Peyer's patch (tissue), 4 donors: Measurements from ENCODE around the gene HSPG2. TPM values are rescaled to one million over a fixed set of nuclear protein-coding genes. Genes with fewer than 3 reads are reported as not detected.

Experiments
- DNase-seq, 3 donors: peaks; one replicate each; pipeline ENCODE4 v3.0.0-alpha.2; 2017 to 2019
- H3K27ac ChIP-seq, 4 donors: fragments of 200-600 bp; sonication (generic); one replicate each; pipeline ENCODE4 v1.5.1; 2016 to 2019
- H3K27me3 ChIP-seq, 2 donors: fragments of 200-600 bp; sonication (generic); one replicate each; pipeline ENCODE4 v1.5.1; 2019
- H3K36me3 ChIP-seq, 3 donors: fragments of 200-600 bp; sonication (generic); one replicate each; pipeline ENCODE4 v1.5.1; 2016 to 2019
- H3K4me1 ChIP-seq, 4 donors: fragments of 200-600 bp; sonication (generic); one replicate each; pipeline ENCODE4 v1.5.1; 2016 to 2019
- H3K4me3 ChIP-seq, 4 donors: fragments of 200-600 bp; sonication (generic); 1 replicate in 3 of 4; 2 replicates in 1 of 4; pipeline ENCODE4 v1.5.1; 2016 to 2019; ENCODE audit warnings: mild to moderate bottlenecking in 1 of 4
- H3K9me3 ChIP-seq, 4 donors: fragments of 200-600 bp; sonication (generic); one replicate each; pipeline ENCODE4 v1.5.1; 2016 to 2019; ENCODE audit warnings: mild to moderate bottlenecking in 1 of 4
- CTCF ChIP-seq, 6 experiments: fragments of 450-650 bp in 4 of 6; fragments of 200-600 bp in 2 of 6; sonication (generic) in 1 of 6; IDR thresholded peaks; one replicate each; pipeline ENCODE4 v1.5.1; 2017 to 2019; ENCODE audit warnings: antibody characterized with exemption in 6 of 6, mild to moderate bottlenecking in 3 of 6, moderate library complexity in 1 of 6
- POLR2A ChIP-seq, 2 donors: fragments of 450-650 bp; IDR thresholded peaks; one replicate each; pipeline ENCODE4 v1.5.1; 2017; ENCODE audit warnings: antibody characterized with exemption in 2 of 2, mild to moderate bottlenecking in 2 of 2, moderate library complexity in 2 of 2
- total RNA-seq, 4 donors: library from RNA; depleted of rRNA; stranded (reverse); fragments of >200 nt; gene quantifications; one replicate each; pipeline ENCODE4 v1.1.0, GENCODE V29; 2016

Gene HSPG2
- total RNA-seq, 4 donors from 2014 or later: 68.7 to 199 (median 122) TPM

GRCh38 chr1:21822349-21822748, 114.8 kb downstream of the HSPG2 start:
- Histone ChIP-seq H3K4me1 (peaks cover 0 to 7% (median 0%) of the 10 kb centered on the region in 4 donors), H3K4me3 (no peak overlapping the region), H3K27me3 (no peaks in the 10 kb centered on the region), H3K9me3 (no peaks in the 10 kb centered on the region), H3K27ac (no peak overlapping the region), H3K36me3 (peaks cover 0 to 52% (median 0%) of the 10 kb centered on the region in 3 donors)
- no peak for TF ChIP-seq POLR2A (IDR thresholded peaks at IDR 0.05)
- TF ChIP-seq CTCF (IDR thresholded peaks at IDR 0.05): no peak
- DNase-seq: no peak

- H3K27me3 ChIP-seq: no peaks in the 10 kb centered on the region
- TF ChIP-seq CTCF (IDR thresholded peaks at IDR 0.05) (no peak), POLR2A (IDR thresholded peaks at IDR 0.05) (no peak)
- H3K9me3 ChIP-seq: no peaks in the 10 kb centered on the region
- no peak for DNase-seq
- peaks cover 0 to 43% (median 0%) of the 10 kb centered on the region in 3 donors for H3K36me3 ChIP-seq
- no peak overlapping the region for H3K4me3 ChIP-seq
- H3K4me1 ChIP-seq: peaks cover 0 to 7% (median 0%) of the 10 kb centered on the region in 4 donors
- H3K27ac ChIP-seq: no peak overlapping the region
Observed at GRCh38 chr1:21821385-21822019, 115.6 kb downstream of the HSPG2 start.

- Histone ChIP-seq H3K36me3 (peaks cover 0 to 35% (median 0%) of the 10 kb centered on the region in 3 donors), H3K27ac (no peak overlapping the region), H3K27me3 (no peaks in the 10 kb centered on the region), H3K9me3 (no peaks in the 10 kb centered on the region), H3K4me3 (no peak overlapping the region), H3K4me1 (peaks cover 0 to 7% (median 0%) of the 10 kb centered on the region in 4 donors)
- DNase-seq: no peak
- TF ChIP-seq POLR2A (IDR thresholded peaks at IDR 0.05) (no peak), CTCF (IDR thresholded peaks at IDR 0.05) (no peak)
Observed at GRCh38 chr1:21820597-21821232, 116.4 kb downstream of the HSPG2 start.

GRCh38 chr1:21818656-21819055, 118.5 kb downstream of the HSPG2 start:
- Histone ChIP-seq H3K4me1 (peaks cover 0 to 13% (median 2%) of the 10 kb centered on the region in 4 donors), H3K36me3 (peaks cover 0 to 16% (median 0%) of the 10 kb centered on the region in 3 donors), H3K4me3 (no peak overlapping the region), H3K9me3 (no peaks in the 10 kb centered on the region), H3K27ac (peak overlapping the region in 1 of 4 donors; percentile 39), H3K27me3 (no peaks in the 10 kb centered on the region)
- TF ChIP-seq CTCF (IDR thresholded peaks at IDR 0.05) (no peak), POLR2A (IDR thresholded peaks at IDR 0.05) (no peak)
- DNase-seq: peak in 2 of 3 donors; percentile 67 to 78

- Histone ChIP-seq H3K27me3 (no peaks in the 10 kb centered on the region), H3K9me3 (no peaks in the 10 kb centered on the region), H3K4me3 (no peak overlapping the region), H3K36me3 (no peaks in the 10 kb centered on the region), H3K4me1 (peaks cover 0 to 13% (median 2%) of the 10 kb centered on the region in 4 donors), H3K27ac (no peak overlapping the region)
- TF ChIP-seq POLR2A (IDR thresholded peaks at IDR 0.05) (no peak), CTCF (IDR thresholded peaks at IDR 0.05) (no peak)
- DNase-seq: peak in 1 of 3 donors; percentile 60
Observed at GRCh38 chr1:21816602-21817302, 120.4 kb downstream of the HSPG2 start.
